ENCODE data around the gene RNU1-3.
"Not testable (repeated sequence)": the region's sequence is repeated elsewhere in the genome, so short reads cannot be mapped to it uniquely, and the experiment has no call there.

DNA sequence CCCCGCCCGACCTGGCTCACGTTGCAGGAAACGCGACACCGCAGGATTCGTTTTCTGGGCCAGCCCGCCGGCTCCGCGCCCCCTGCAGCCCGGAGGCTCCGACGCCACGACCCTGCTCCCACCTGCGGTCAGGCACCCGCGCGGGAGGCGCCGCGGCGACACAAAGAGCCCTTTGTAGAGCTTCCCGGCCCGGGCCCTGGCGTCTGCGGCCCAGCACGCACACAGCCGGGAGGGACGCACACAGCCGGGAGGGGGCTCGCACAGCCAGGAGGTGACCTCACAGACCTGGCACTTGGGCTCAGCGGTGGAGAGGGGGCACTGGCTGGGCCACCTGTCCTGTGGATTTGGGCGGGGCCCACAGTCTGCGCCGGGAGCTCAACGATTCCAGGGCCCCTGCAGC, 34.4 kb upstream of the RNU1-3 start:
- TF ChIP-seq CTCF, EZH2phosphoT487, EZH2 (IDR thresholded peaks at IDR 0.05): not testable (repeated sequence)

Data from neural progenitor cell (in vitro differentiated cells).